GM19463 (cell line): ENCODE results near the gene ZNF688.
A peak's percentile ranks its signal among the peaks of the same experiment; 100 is the strongest.
"Not testable (repeated sequence)": the region's sequence is repeated elsewhere in the genome, so short reads cannot be mapped to it uniquely, and the experiment has no call there.

Experiments used
- ATAC-seq: cut with Tn5 transposase; IDR thresholded peaks from one replicate; pipeline ENCODE4 v1.9.1; 2021; ENCODE audit warnings: mild to moderate bottlenecking, moderate library complexity; ENCODE audit not compliant: unreplicated experiment

Gene ZNF688

DNA sequence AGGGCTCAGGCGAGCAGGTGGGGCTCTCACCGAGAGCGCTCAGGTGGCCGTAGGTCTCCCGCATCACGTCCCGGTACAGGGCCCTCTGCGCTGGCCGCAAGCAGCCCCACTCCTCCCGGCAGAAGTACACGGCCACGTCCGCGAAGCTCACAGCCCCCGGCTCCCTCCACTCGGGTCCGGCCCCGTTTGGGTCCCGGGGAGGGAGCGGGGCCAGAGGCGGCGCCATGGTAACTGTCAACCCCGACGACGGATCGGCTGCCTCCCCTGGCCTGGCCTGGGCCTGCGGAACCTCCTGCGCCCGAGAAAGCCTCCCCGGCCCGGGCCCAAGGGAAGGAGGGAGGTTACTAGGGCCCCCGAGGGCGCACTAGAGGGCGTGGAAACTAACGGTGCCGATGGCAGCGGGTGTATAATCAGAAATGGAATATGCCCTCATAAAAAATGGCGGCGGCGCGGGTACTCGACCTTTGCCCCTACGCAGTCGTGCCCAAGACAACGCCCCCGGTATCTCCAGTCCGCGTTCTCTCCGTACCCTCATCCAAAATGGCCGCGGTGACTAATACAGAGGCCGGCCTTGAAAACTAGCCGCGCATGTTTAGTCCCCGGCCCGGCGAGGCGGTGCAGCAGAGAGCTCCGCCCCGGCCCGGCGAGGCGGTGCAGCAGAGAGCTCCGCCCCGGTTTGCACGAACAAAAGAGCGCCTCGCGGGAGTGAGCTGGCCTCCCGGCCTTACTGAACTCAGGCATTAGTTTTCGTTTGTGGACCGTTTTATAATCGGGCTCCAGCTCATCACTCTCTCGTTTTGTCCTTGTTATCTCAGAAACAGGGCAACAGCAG, 13.3 kb downstream of the ZNF688 start, which contains the start of gene ZNF764:
Gene ZNF764, minus strand, starts transcription at position 418 of the 832 bp plus-strand sequence. Its CDS starts 192 bp downstream, at position 226.
- ATAC-seq = peak; percentile 89

GRCh38 chr16:30557707-30557956, 13.9 kb downstream of the ZNF688 start:
- ATAC-seq = peak; percentile 2

GRCh38 chr16:30556125-30556473, 15.4 kb downstream of the ZNF688 start:
- no peak for ATAC-seq

DNA sequence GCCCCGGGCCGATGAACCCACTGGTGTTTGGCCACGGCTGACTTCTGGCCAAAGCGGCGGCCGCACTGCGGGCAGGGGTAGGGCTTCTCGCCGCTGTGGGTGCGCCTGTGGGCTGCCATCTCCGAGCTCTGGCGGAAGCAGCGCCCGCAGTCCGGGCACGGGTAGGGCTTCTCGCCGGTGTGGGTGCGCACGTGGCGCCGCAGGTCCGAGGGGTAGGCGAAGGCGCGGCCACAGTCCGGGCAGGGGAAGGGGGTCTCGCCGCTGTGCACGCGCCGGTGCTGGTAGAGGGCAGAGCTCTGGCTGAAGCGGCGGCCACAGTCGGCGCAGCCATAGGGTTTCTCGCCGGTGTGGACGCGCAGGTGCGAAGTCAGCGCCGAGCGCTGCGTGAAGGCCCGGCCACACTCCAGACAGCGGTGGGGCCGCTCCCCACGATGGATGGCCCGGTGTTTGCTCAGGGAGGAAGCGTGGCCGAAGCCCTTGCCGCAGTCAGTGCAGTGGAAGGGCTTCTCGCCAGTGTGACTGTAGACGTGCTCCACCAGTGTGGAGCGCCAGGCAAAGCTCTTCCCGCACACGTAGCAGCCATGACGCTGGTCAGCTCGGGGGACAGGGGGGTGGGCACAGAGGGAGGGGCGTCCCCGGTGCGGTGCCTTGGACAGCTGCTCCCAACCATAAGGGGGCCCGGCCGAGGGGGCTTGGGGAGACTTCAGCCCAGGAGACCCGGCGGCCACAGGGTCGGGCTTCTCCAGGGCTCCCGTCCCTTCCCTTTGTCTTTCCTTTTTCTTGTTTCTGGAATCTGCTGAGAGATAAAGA, 16.0 kb downstream of the ZNF688 start:
- no peak for ATAC-seq

DNA sequence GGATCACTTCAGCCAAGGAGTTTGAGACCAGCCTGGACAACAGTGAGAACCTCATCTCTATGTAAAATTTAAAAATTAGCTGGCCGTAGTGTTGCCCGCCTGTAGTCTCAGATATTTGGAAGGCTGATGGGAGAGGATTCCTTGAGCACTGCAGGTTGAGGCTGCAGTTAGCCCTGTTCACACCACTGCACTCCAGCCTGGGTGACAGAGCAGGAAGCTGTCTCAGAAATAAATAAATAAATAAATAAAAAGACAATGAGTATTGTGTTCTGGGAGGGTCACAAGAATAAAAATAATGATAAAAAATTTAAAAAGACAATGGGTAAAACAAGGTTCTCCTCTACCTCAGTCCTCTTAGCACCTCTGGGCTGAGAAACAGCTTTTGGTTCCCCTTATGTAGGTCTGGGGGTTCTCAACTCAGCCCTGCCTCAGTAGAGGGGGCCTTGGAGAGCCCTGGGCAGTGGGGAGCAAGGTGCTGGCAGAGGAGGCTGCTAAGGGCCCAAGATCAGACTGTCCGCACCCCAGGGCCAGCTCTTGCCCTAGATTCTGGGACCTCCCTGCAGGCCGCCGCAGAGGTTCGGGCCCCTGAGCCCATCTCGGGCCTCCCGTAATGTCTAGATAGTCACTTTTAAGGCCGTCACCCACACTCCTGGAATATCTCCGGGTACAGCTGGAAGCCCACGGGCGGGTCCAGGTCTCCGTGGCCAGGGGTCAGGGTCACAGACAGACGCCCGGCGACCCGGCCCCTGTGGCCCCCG, 16.8 kb downstream of the ZNF688 start:
- no peak for ATAC-seq

GRCh38 chr16:30553393-30553899, 18.1 kb downstream of the ZNF688 start:
- ATAC-seq = no peak

DNA sequence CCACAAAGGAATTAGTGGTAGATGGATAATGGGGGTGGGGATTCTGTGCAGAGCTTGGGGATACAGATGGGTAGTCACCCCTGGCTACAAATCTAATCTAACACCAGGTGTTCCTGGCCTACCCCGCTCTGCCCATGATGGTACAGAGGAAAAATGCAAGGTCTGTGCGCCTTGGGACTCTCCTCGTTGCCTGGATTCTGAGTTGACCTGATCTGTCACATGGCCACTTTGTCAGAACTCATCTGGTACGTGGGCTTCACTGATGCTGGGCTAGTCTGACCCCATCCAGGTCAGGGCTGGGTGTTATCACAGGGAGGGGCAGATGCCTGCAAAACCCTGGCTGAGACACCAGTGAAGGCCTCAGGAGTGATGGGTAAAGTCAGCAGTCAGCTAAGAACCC, 18.6 kb downstream of the ZNF688 start:
- no peak for ATAC-seq

DNA sequence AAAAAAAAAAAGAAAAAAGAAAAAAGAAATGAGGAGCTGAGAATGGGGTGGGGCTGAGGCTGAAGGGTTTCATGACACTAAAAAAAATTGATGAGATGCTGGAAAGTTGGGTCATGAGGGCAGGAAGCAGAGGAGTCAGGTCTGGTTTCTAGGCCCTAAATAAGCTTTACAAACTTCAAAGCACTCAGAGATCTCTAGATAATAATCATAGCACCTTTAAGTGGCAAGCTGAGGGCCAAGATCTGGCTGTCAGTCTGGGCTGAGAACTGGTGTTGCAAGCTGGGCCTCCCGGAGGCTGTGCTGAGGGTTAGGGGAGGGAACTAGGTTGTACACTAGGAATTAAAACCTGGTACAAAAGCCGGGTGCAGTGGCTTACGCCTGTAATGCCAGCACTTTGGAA, 19.7 kb downstream of the ZNF688 start:
- no peak for ATAC-seq

DNA sequence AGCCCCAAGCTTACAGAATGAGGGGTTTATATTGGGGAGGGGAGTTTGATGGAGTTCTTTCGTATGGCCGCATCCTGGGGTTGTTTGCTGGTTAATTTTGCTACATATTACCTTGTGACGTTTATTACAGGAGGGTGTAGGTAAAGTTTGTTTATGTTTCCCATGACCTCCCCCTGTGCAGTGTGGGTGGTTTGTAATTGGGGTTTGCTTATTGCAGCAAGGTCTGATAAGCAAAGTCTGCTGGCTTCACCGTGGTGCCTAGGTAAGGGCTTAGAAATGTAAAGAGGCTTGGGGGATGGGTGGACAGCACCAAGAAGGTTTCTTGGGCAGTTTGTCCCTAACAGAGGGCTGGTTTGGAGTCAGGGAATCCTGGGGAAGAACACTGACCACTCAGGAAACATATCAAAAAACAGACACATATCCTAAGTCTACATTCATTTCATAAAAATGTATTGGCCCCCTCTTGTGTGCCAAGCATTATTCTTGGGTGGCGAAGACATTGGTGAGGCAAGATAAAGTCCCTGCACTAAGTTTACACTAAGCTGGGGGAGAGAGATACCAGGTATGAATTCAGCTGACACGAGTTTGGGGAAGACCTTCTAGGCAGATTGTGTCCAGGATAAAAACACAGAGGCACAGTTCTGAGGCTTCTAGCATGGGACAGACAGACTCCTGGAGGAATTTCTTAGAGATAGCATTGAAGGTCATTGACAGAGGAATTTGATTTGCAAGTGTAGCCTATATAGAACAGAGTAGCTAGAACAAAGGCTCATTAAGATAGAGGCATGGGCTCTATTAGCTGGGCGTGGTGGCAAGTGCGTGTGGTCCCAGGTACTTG, 22.9 kb downstream of the ZNF688 start:
- no peak for ATAC-seq

DNA sequence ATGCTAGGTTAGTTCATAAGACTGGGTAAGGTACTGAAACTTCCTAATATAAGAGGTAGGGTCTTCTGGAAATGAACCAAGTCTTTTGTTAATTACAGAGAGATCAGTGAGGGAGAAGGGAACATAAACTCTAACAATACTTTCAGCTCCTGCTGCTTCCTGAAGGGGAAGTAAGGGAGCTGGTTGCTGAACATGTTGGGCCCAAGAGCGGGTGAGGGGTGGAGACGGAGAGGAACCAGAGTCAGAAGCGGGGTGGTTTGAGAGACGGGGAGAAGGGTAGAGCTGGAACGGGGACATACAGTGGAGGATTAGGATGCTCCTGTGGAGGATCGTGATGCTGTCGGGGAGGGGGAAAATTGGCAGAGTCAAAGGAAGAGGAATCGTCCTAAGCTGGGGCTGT, 25.4 kb downstream of the ZNF688 start:
- ATAC-seq = no peak

DNA sequence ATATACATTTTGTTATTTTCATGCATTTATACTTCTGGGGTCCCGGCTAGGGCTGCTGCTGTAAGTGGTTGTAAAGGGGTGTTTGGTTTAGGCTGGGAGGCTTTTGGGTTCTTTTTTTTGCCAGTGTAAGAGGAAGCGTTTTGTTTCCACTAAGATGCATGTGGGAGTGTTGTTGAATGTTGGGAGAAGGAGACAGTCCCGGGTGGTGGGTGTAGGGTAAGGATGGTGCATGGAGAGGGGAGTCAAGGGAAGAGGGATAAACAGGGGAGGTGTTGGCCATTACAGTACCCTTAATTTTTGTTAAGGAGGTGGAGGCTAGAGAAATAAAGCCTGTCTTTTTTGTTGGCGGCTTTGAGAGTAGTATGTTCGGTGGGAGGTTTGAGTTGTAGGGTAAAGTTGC, 28.4 kb downstream of the ZNF688 start:
- ATAC-seq = no peak

GRCh38 chr16:30541502-30542329, 29.8 kb downstream of the ZNF688 start:
- no peak for ATAC-seq

- not testable (repeated sequence) for ATAC-seq
Observed at GRCh38 chr16:30540916-30541464, 30.5 kb downstream of the ZNF688 start.

DNA sequence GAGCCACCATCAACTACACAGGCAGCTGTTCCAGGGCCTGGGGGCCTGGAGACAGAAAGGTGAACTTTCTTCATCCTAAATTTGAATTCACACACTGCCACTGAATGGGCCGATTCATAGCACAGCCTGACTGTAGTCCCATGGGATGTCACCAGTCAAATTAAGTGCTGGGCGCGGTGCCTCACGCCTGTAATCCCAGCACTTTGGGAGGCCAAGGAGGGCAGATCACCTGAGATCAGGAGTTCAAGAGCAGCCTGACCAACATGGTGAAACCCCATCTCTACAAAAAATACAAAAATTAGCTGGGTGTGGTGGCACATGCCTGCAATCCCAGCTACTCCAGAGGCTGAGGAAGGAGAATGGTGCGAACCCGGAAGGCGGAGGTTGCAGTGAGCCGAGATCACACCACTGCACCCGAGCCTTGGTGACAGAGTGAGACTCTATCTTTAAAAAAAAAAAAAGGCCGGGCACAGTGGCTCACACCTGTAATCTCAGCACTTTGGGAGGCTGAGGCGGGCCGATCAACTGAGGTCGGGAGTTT, 31.5 kb downstream of the ZNF688 start:
- not testable (repeated sequence) for ATAC-seq

DNA sequence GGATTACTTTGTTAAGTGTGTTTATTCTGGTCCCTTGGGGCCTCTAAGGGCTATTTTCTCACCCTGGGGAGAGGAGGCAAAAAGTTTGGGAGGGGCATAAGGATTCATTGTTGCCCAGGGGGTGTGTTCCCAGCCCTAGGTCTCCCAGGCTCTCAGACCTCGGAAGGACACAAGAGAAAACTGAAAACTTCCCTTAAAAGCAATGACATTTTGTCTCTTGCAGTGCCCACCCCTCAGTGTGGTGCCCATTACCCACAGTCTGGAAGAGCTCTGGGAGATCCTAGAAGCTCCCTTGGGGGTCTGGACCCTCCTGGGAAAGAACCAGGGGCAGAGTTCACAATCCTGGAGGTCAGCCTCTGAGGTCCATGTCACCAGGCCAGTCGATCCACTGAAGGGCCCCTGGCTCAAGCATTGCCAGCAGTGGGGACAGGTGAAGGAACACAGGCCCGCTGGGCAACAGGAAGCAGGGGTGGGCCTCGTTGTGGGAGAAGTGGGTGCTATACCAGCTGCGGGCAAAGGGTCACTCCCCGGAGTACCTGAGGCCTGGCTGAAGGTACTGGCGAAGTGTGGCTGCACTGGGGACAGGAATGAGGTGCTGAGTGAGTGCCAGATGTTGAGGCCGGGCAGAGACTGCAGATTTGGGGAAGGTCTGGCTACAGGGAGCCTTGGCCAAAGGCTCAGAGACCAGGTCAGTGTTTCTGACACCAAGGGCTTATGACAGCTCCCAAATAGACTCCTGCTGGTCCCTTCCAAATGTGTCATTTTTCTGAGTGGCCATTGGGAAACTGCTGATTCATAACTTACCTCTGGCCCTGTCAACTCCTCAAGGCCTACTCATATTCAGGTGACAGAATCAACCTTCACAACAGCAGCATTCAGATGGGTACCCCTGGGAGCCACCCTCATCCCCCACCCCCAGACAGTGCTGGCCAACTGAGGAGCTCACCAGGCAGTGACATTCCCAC, 32.2 kb downstream of the ZNF688 start:
- no peak for ATAC-seq

DNA sequence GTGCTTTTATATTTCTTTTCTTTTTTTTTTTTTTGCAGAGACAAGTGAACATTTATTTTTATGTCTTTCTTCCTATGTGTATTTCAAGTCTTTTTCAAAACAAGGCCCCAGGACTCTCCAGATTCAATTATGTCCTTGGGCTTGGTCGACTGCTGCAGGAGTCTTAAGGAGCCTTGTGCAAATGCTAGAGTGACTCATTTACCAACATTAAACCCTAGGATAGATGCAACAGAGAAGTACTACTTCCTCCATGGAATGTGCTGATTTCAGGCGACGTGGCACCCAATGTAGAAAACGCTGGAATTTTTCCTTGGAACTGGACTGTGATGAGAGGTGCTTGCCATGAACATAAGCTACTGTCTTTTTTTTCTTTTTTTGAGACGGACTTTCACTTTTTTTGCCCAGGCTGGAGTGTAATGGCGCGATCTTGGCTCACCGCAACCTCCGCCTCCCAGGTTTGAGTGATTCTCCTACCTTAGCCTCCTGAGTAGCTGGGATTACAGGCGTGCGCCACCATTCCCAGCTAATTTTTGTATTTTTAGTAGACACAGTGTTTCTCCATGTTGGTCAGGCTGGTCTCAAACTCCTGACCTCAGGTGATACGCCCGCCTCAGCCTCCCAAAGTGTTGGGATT, 35.0 kb downstream of the ZNF688 start:
- not testable (repeated sequence) for ATAC-seq

DNA sequence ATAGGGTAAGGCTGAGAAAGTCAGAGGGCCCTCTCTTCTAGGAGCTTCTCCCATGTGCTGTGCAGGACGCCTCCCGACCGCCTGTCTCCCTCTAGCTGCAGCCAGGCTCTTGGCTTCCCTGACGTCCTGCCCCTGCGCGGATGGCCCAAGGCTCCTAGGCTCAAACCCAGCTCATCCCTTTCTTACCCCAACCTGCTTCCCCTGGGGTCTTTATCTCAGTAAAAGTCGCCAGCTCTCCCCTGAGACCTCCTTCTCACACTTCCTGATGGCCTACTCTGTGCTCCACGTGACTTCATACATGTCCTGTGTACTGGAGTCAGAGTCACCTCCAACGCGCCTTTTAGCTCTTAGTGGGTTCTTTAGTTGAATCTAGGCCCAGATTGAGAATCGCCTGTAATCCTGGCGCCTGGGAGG, 35.7 kb downstream of the ZNF688 start:
- peak; percentile 41 for ATAC-seq
